ENCODE results near the gene CMTM3.
"Not testable (repeated sequence)": the region's sequence is repeated elsewhere in the genome, so short reads cannot be mapped to it uniquely, and the experiment has no call there.

The CMTM3 gene

DNA sequence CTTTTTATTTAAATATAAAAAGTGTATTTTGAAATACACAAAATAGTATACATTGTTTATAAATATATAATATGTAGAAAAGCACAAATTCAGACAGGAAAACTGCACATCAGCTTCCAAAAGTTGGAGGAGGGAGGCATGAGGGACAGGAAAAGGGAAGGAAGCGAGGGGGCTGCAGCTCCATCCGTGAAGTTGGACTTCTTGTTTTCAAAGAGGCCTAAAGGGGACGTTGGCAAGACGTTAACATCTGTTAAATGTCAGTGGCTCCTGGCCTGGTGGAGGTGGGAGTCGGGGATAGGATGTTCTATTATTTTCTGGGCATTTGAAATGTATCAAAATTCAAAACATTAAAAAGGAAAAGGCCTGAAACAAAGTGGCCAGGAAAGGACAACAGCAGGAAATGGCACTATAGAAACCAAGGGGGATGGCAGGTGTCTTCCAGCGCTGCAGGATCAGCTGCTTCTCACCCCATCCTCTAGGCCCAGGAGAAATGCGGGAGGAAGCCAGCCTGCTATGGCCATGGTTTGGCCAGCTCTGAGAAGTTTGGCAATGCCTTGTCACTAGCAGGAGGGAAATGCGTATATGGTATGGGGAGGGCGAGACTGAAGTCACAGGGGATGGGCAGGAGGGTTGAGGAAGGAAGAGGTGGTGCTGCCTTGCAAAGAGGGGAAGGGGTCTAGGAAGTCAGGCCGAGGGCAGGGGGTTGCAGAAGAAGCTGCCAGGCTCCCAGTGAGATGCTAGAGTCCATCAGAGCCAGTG lies 18.8 kb upstream of the CMTM3 start:
- DNase-seq (ENCODE audit: low spot score) = no peak

DNA sequence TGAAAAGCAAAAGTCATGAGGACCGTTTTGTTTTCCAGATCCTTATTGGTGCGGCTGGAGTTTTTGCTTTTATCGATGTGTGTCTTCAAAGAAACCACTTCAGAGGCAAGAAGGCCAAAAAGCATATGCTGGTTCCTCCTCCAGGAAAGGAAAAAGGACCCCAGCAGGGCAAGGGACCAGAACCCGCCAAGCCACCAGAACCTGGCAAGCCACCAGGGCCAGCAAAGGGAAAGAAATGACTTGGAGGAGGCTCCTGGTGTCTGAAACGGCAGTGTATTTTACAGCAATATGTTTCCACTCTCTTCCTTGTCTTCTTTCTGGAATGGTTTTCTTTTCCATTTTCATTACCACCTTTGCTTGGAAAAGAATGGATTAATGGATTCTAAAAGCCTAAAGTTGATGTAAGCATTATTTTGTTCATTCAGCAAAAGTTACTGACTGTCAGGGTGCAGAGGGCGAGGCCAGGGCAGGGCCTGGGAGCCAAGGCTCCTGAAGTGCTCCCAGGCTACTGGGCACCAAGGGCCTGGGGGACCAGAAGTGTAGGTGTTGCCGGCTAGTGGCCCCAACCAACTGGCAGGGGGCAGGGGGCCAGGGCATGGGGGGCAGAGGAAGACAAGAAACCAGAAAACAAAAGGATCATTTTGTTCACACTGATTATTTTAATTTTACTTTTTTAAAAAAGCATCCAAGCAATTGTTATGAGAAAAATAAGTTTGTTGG lies 16.5 kb upstream of the CMTM3 start:
- no peak for DNase-seq (ENCODE audit: low spot score)

DNA sequence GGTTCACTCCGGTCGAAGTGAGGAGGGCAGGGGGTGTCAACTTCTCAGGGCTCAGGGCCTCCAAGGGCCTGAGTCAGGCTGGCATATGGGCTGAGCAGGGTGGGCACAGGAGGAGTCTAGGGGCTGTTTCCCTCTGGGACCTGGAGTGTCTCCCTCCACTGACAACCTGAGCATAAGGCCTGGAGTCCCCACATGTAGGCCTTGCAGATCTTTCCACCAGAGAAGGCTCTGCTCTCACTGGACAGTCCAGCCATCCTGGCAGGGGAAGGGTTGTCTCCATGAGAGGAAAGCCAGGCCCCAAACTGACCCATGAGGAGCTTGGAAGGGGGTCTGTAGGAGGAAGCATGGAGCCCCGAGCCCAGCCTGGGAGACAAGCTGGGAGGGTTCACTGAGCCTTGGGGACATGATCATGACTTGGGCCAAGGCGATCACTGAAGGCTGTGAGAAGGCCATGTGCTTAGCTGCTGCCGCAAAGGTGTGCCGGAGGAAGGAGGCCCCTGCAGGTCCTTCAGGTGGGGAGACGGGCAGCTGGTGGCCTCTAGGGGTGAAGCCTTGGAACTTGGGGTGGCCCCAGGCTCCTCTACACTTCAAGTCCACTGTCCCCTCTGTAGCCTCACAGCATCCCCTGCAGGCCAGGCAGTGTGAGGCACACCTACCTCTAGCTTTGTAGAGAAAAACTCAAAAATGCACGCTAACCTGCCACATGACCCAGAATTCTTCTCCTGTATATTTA lies 15.4 kb upstream of the CMTM3 start:
- DNase-seq (ENCODE audit: low spot score) = peak; percentile 46

DNA sequence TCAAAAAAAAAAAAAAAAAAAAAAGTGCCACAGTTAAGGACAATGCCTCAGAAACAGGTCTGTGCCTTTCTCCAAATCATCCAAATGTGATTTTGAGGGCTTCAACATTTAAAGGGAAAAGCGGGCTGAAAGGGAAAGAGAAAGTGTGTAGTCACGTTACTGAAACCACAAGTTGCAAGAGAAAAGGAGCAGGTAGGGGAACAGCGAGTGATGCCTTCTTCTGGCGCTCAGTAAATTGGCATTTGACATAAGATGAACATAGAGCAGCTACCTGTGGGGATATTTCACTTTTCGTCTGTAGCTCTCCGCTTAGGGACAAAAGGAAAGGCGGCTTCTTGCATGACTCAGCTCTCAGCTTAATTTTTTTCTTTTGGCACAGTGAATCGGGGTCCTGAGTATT lies 14.2 kb upstream of the CMTM3 start:
- DNase-seq (ENCODE audit: low spot score) = no peak

DNA sequence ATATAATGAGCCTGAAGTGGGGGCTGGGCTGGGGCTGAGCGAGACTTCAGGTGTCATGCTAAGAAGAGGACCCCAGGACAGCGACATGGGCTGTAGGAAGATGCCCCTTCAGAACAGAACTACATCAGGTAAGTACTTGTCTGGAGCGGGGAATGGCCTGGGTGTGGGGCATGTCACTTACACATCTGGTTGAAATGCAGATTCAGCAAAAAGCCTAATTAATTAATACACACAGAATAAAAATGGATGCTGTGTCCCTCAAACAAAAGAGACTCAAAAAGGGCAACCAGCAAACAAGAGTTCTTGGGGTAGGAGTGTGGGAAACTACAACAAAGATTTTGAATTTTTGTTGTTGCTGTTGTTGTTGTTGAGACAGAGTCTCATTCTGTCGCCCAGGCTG lies 13.5 kb upstream of the CMTM3 start:
- no peak for DNase-seq (ENCODE audit: low spot score)

DNA sequence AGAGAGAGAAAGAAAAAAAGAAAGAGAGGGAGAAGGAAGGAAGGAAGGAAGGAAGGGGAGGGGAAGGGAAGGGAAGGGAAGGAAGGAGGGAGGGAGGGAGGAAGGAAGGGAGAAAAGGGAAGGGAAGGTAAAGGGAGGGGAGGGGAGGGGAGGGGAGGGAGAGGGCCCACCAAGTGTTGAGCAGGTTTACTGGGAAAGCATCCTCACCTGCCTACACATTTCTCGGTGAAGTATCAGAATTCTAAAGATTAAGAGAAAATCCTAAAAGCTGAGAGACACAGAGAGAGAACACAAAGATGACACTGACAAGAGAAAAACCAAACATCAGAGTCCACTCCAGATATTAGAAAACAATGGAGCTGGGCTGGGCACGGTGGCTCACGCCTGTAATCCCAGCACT lies 12.3 kb upstream of the CMTM3 start:
- DNase-seq (ENCODE audit: low spot score) = no peak

DNA sequence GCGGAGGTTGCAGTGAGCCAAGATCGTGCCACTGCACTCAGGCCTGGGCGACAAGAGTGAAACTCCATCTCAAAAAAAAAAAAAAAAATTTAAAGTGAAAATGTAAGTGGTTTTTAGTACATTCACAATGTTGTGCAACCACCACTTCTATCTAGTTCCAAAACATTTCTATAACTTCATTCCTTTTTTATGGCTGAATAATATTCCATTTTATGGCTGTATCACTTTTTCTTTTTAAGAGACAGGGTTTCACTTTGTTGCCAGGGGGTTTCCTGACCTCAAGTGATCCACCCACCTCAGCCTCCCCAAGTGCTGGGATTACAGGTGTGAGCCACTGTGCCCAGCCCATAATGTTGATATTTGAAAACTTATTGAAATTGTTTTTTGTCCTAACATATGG lies 11.7 kb upstream of the CMTM3 start:
- DNase-seq (ENCODE audit: low spot score) = no peak

DNA sequence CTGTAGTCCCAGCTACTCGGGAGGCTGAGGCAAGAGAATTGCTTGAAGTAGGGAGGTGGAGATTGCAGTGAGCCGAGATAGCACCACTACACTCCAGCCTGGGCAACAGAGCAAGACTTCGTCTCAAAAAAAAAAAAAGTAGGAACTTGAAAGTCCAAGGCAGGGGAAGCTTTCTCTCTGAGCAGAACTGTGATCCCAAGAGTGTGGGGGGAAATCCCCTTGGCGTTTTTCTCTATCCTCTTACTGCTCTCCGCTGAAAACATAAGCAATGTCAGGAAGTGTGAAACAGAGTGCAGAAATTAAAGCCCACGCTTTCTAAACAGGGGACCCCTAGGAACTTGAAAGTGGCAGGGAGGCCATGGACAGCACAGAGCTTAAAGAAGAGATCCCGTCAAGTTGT lies 9.8 kb upstream of the CMTM3 start:
- DNase-seq (ENCODE audit: low spot score) = no peak

DNA sequence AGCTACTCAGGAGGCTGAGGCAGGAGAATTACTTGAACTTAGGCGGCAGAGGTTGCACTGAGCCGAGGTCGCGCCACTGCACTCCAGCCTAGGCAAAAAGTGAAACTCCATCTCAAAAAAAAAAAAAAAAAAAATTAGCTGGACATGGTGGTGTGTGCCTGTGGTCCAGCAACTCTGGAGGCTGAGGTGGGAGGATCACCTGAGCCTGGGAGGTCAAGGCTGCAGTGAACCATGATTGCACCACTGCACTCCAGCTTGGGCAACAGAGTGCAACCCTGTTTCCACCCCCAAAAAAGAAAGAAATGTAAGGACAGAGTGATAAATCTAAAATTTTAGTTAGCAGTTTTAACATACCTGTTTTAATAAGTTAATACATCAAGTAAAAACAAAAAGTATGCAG lies 7.9 kb upstream of the CMTM3 start:
- not testable (repeated sequence) for DNase-seq (ENCODE audit: low spot score)

DNA sequence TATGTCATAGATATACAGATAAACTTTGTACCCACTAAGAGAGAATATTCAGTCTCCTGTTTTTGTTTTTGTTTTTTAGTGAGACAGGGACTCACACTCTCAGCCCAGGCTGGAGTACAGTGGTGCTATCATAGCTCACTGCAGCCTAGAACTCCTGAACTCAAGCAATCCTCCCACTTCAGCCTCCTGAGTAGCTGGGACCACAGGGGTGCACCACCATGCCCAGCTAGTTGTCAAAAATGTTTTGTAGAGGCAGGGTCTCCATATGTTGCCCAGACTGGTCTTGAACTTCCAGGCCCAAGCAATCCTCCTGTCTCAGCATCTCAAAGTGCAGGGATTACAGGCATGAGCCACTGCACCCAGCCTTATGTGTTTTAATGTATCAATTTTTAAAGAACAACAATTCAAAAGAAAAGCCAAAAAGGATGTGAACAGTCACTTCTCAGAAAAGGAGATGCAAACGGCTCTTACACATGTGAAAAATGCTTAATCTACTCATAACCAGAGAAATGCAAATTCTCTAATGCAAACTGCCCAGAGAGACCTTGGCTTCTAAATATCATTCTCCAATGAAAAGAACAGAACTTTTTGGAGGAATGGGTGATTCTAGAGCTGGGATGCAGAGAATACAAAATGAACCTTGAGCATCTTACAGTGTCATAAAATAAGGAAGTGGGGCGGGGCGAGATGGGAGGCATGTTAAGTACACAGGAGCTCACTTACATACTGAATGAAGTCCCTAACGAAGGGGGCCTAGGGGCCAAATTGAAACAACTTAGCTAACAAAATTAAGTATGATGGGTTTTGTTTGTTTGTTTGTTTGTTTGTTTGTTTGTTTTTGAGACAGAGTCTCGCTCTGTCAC lies 7.3 kb upstream of the CMTM3 start:
- DNase-seq (ENCODE audit: low spot score) = no peak

DNA sequence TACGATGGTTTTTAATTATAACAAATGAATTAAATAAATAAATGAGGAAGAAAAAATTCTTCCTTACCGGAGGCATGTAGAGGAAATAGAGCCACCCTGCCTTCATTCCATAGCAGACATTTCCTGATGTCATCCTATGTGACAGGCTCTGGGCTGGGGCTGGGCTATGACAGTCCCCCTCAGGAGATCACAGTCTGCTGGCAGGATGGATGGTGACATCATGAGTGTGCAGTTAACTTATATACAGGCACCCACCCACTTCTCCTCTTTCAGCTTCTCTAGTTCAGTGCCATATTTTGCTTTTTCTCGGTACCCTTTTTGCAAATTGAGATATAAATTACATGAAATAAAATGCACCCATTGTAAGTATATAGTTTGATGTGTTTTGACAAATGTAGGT lies 6.4 kb upstream of the CMTM3 start:
- no peak for DNase-seq (ENCODE audit: low spot score)

DNA sequence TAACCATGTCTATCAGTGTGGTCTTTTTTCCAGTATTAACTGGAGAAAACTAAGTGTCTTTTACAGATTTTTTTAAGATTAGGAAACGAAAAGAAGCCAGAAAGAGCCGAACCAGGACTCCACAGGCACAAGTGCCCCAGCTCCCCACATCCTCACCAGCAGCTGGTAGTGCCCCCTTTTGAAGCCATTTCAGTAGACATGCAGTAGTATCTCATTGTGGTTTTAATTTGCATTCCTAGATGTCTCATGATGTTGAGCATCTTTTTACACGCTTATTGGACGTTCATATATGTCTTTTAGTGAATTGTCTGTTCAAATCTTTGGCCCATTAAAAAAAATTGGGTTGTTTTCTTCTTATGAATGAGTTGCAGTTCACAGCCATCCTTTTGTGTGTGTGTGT lies 4.8 kb upstream of the CMTM3 start:
- no peak for DNase-seq (ENCODE audit: low spot score)

DNA sequence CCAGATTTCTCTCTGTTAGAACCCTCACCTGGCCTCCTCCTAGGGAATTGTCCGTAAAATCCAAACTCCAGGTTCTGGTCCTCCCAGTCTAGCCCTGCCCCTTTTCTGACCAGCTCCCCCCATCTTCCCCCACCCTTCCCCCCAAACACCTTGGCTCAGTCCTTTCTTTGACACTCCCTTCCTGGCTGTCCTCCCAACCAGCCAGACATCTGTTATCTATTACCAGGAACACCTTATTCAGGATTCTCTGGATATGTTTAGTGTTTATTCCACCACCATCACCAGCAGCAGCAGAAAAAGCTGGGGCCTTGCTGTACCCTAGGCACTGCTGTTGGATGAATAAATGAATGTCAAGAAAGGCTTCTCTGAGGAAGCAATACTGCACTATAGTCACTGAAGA lies 4.0 kb upstream of the CMTM3 start:
- no peak for DNase-seq (ENCODE audit: low spot score)

DNA sequence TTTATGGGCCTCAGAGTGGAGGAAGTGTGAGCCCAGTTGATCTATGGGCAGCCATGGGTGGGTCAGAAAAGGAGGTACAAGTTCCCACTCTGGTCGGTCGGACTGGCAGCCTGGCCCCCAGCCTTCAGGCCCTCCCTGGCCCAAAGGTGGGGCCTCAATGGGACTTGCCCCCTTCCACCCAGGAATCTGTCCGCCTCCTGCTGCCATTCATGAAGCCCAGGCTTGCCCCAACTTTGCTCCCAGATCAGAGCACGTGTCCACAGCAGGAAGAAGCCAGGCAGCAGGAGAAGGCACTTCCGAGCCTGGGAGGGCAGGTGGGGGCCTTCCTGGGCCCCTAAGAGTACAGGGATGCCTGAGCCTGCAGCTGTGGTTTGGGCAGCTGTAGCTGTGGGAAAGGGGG lies 3.0 kb upstream of the CMTM3 start:
- DNase-seq (ENCODE audit: low spot score) = no peak

DNA sequence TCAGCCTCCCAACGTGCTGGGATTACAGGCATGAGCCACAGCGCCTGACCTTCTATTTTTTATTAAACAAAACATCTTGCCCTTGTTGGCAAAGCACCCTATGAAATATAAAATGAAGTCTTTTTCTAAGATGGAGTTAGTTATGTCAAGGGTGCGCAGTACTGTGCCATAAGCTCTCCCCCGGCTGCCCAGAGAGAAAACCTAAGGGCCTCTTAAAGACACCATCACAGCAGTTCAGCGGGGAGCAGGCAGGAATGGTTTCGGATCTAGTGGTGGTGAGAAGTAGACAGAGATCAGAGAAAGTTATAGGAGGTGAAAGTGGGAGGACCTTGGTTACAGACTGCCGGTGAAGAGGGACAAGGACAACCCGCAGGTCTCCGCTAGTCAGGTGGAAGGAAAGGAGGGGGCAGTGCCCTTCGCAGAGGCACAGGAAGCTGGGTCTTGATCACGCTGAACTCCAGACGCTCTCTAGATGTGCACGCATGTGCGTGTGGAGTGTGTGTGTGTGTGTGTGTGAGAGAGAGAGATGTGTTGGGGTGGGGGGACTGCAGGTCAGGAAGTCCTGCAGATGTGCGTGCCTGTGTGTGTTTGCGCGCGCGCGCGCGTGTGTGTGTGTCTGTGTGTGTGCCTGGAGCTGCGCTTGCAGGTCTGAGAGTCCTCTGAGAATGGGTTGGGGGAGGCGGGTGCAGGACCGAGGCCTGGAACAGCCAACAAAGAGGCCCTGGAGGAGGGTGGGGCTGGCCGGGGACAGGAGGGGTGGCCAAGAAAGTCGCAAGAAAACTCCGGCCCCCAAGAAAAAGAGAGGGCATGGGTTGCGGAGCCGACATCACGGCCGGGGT lies 748 bp upstream of the CMTM3 start:
- peak; percentile 60 for DNase-seq (ENCODE audit: low spot score)

DNA sequence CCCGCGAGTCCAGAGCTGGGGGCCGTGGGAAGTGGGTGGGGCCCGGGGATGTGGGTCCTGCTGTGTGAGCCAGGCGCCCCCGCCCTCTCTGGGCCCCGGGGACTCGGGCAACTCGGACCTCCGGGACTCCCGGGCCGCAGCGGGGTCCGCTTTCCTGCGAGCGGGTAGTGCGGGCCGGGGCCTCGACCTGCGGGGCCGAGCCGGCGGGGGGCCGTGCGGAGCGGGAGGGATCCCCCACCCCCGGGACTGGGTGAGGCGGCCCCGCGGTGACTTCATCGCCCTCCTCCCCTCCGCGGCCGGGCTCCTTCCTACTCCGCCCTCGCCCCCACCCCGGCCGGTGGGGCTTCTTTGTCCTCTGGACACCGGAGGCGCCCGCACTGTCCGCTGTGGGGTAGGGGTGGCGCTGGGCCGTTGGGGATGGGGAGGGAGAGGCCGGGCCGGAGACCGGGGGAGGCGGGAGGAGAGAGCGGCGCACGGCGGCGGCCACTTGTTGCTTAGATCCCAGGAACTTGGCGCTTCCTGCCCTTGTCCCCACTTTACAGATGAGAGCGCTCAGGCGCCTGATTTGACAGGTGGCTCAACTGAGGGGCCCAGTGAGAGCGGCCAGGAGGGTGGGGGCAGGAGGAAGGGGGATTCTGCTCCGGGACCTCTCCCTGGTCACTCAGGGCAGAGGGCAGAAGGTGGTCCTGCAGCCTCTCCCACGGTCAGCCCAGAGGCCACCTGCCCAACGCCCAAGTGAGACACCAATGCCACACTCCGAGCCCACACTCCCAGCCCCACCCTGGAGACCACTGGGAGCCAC lies 874 bp downstream of the CMTM3 start:
- peak; percentile 51 for DNase-seq (ENCODE audit: low spot score)

DNA sequence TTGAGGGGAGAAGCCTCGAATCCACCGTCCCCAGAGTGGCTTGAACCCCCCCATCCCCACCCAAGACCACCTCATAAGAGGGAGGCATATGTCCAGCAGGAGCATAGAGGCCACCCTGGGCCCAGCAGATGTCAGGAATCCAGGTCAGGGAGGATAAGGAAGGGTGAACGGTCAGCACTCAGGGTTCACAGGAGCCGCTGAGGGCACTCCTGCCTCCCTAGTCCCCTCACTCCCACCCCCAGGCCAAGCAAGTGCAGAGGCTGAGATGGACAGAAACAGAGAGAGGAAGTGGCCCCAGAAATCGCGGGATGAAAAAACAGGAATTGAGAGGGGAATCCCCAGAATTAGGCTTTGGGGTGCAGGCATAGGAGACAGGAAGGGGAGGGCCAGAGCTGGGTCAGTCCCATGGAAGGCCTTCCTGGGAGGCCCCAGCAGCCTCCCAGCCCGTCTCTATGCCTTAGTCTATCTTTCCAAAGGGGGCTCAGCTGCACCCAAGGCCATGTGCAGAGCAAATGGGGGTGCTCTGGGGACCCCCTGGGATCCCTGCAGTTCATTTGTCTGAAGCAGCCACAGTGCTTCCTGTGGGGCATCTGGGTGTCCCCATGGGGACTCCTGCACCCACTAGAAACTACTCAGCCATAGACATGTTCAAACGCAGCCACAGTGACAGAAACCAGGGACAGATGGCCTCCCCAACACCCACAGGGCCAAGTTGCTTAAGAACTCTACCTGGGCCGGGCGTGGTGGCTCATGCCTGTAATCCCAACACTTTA lies 1.7 kb downstream of the CMTM3 start:
- peak; percentile 62 for DNase-seq (ENCODE audit: low spot score)

DNA sequence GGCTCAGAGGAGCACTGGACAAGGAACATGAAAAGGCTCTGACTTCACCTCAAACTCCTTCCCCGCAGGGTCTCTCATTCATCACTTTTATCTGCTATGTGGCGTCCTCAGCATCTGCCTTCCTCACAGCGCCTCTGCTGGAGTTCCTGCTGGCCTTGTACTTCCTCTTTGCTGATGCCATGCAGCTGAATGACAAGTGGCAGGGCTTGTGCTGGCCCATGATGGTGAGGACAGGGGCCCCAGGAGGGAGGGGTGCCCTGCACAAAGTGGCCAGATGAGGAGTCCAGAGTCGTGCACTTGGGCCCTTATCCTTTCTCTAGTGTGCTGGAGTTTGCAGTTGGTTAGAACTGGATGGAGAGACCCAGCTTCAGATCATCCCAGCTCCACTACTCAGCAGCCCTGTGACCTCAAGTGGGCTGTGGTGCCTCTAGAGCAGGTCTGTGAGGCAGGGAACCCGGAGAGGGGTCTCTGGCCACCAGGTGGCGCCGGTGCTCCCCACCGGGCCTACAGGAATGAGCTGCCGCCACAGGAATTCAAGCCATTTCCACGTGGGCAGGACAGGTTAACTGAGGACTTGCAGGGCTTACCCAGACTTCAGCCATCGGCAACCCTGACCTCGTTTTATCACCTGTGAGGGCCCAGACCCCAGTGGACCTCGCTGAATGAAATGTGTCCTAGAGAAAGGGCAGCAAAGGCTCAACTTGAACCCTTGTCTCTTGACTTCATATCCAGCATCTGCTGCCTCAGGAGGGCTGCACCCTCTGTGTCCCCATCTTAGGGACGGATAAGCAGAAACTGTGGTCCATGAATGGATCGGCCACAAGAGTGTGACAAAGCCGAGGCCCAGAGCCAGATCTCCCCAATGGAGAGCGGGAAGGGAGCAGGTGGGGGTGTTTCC lies 4.0 kb downstream of the CMTM3 start:
- DNase-seq (ENCODE audit: low spot score) = peak; percentile 86

DNA sequence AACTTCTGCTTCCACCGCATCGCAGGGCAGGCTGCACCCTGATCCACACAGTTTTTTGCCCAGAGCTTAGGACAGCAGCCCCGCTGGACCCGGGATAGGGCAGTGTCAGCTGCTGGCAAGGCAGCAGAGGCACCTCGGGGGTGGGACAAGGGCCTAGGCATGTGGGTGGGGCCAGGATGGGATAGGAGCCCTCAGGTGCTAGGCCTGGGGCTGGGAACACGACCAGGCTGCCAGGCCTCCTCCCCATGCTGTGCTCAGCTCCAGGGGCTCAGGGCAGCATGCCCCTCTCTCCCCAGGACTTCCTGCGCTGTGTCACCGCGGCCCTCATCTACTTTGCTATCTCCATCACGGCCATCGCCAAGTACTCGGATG lies 4.6 kb downstream of the CMTM3 start:
- DNase-seq (ENCODE audit: low spot score) = no peak

Data from RKO (cell line).